ENCODE data around the gene DCDC2C. TPM values are rescaled to one million over a fixed set of nuclear protein-coding genes. Genes with fewer than 3 reads are reported as not detected.

Gene DCDC2C
- polyA plus RNA-seq, 1 of the 3 experiments (the other 2 are of a cell fraction): not detected

GRCh38 chr2:3680548-3681345 lies 22.6 kb upstream of the DCDC2C start (continued):
- TF ChIP-seq PBX3 (IDR thresholded peaks at IDR 0.05): no peak
- no peak for TF ChIP-seq ELF1 (IDR thresholded peaks at IDR 0.05)
- TF ChIP-seq EP300 (IDR thresholded peaks at IDR 0.05; ENCODE audit: borderline replicate concordance in 1 of 2, low read depth in 1 of 2, low read length in 1 of 2): no peak

GRCh38 chr2:3681625-3682024 lies 21.8 kb upstream of the DCDC2C start:
- CTCF ChIA-PET: no interaction called here
- no peak overlapping the region for H2AFZ ChIP-seq (ENCODE audit: low read depth)
- H3K27ac ChIP-seq (ENCODE audit: low read depth in 2 of 2, low read length in 1 of 2): no peak overlapping the region
- H3K36me3 ChIP-seq (replicated peaks in 1 of 2; ENCODE audit: control insufficient read depth in 1 of 2, insufficient read depth in 2 of 2, low read length in 1 of 2): no peaks in the 10 kb centered on the region
- H3K4me2 ChIP-seq: no peak overlapping the region
- no peaks in the 10 kb centered on the region for H3K79me2 ChIP-seq (ENCODE audit: insufficient read depth)
- 48% methylated on average over 5 of the region's 5 CpGs for WGBS (ENCODE audit: low lambda C conversion rate)
- POLR2A ChIA-PET: interaction anchor here (0.6 kb wide), 1 partner anchor 124 kb away, joined by 3 read pairs; the partner anchor contains the start of gene RNASEH1
- peaks cover 0 to 13% of the 10 kb centered on the region in 2 experiments; a peak in 1 of 4 replicates for H3K4me1 ChIP-seq (ENCODE audit: control insufficient read depth in 1 of 2, insufficient read depth in 2 of 2, low read depth in 1 of 2, low read length in 1 of 2)
- H3F3A ChIP-seq (replicated peaks; ENCODE audit: insufficient read depth): no peaks in the 10 kb centered on the region
- no peak overlapping the region for H3K9ac ChIP-seq
- TF ChIP-seq MEF2A (IDR thresholded peaks at IDR 0.05; ENCODE audit: borderline replicate concordance, low read depth) (no peak), CTCF (IDR thresholded peaks at IDR 0.05) (no peak), RCOR1 (IDR thresholded peaks at IDR 0.05; ENCODE audit: low read length) (no peak), RFX5 (IDR thresholded peaks at IDR 0.05; ENCODE audit: low read length) (no peak), YY1 (IDR thresholded peaks at IDR 0.05; ENCODE audit: low read depth) (no peak), RXRA (IDR thresholded peaks at IDR 0.05; ENCODE audit: borderline replicate concordance, low read depth) (no peak), POLR2AphosphoS5 (IDR thresholded peaks at IDR 0.05; ENCODE audit: low read depth, low read length) (no peak), EP300 (IDR thresholded peaks at IDR 0.05; ENCODE audit: borderline replicate concordance in 1 of 2, low read depth in 1 of 2, low read length in 1 of 2) (no peak), MXI1 (IDR thresholded peaks at IDR 0.05; ENCODE audit: low read depth, low read length) (no peak), JUND (IDR thresholded peaks at IDR 0.05) (no peak), TCF12 (IDR thresholded peaks at IDR 0.05) (no peak), FOXJ3 (CRISPR knock-in tag; IDR thresholded peaks at IDR 0.05) (no peak), GATA2 (CRISPR knock-in tag; IDR thresholded peaks at IDR 0.05) (no peak), GABPA (IDR thresholded peaks at IDR 0.05; ENCODE audit: low read depth) (no peak), EZH2phosphoT487 (IDR thresholded peaks at IDR 0.05; ENCODE audit: borderline replicate concordance, low read depth) (no peak), USF1 (IDR thresholded peaks at IDR 0.05; ENCODE audit: borderline replicate concordance, low read depth) (no peak)
- H3K9me3 ChIP-seq: no peaks in the 10 kb centered on the region
- H4K20me1 ChIP-seq (ENCODE audit: insufficient read depth): no peaks in the 10 kb centered on the region
- H3K27me3 ChIP-seq (ENCODE audit: insufficient read depth): no peaks in the 10 kb centered on the region; the same call in 1 of the 2 replicates
- H3K9me2 ChIP-seq: no peaks in the 10 kb centered on the region
- DNase-seq: no peak
- H3K4me3 ChIP-seq (ENCODE audit: low read depth in 2 of 2, low read length in 1 of 2): no peak overlapping the region
